Right lobe of liver (tissue), 6 donors: ENCODE results near the gene FSTL5. TPM values are rescaled to one million over a fixed set of nuclear protein-coding genes. Genes with fewer than 3 reads are reported as not detected.

Source experiments
- ATAC-seq, 4 donors: fragments of 200-7000 bp; cut with Tn5 transposase; one replicate each; pipeline ENCODE4 v1.9.1; 2020; ENCODE audit warnings: mild to moderate bottlenecking in 4 of 4, moderate library complexity in 4 of 4
- DNase-seq, 3 donors: peaks; one replicate each; pipeline ENCODE4 v3.0.0-alpha.2; 2020
- H3K27ac ChIP-seq, 3 donors: fragments of 200-600 bp; one replicate each; pipeline ENCODE4 v1.8.0; 2022
- H3K27me3 ChIP-seq, 2 donors: fragments of 200-600 bp; one replicate each; pipeline ENCODE4 v1.8.0; 2022
- H3K36me3 ChIP-seq, 4 donors: fragments of 200-600 bp; sonication (generic) in 1 of 4; one replicate each; pipeline versions ENCODE4 v1.5.1 to v1.8.0; 2017 to 2022; ENCODE audit warnings: control low read depth in 1 of 4
- H3K4me1 ChIP-seq, 4 donors: fragments of 200-600 bp; sonication (generic) in 1 of 4; one replicate each; pipeline versions ENCODE4 v1.5.1 to v1.8.0; 2017 to 2022; ENCODE audit warnings: control low read depth in 1 of 4
- H3K4me3 ChIP-seq, 3 donors: fragments of 200-600 bp; one replicate each; pipeline ENCODE4 v1.8.0; 2022
- H3K9me3 ChIP-seq, 4 donors: fragments of 200-600 bp; sonication (generic) in 1 of 4; one replicate each; pipeline versions ENCODE4 v1.5.1 to v1.8.0; 2017 to 2022; ENCODE audit warnings: control low read depth in 1 of 4
- POLR2A ChIP-seq: fragments of 450-650 bp; IDR thresholded peaks from one replicate; pipeline ENCODE4 v1.6.1; 2017; ENCODE audit warnings: antibody characterized with exemption, mild to moderate bottlenecking
- WGBS: methylation state at CpG from one replicate; pipeline ENCODE4 v1.1.6; 2018; ENCODE audit warnings: low coverage, low lambda C conversion rate; ENCODE audit not compliant: insufficient coverage; ENCODE audit errors: missing lambda C conversion rate; 5-methylcytosine and 5-hydroxymethylcytosine counted together
- intact Hi-C, 2 donors: fragments of 100-400 bp; cut with DNase I; formaldehyde crosslinking; loops; one replicate each; pipeline versions ENCODE4 v1.11.2 to v1.14.1; 2022
- total RNA-seq, 6 experiments: library from RNA; depleted of rRNA in 2 of 6; stranded (reverse); fragments of >200 nt in 2 of 6; fragmentation: NEBNext Ultra II Directional in 3 of 6; extraction: Animal tissue kit (Norgen Biotek cat#: 25700) in 3 of 6; gene quantifications; one replicate each; pipeline versions ENCODE4 v1.1.0 to v1.2.4, GENCODE V29; 2016 to 2023
- TF ChIP-seq, protein P1 (sequence below), 4 donors: fragments of 200-600 bp in 3 of 4; fragments of 450-650 bp in 1 of 4; IDR thresholded peaks; one replicate each; pipeline versions ENCODE4 v1.5.1 to v1.8.0; 2016 to 2022; ENCODE audit warnings: antibody characterized with exemption in 4 of 4, mild to moderate bottlenecking in 2 of 4
- donor health status: DM: no; HTN: yes; CAD: no.
- donor health status: DM: no; HTN: no; CAD: no.
- donor health status: DM: no; HTN: no; CAD: no.
- donor health status: DM: no; HTN: yes; CAD: no.
- donor health status: DM: no; HTN: yes; CAD: no.

The FSTL5 gene
- total RNA-seq, 6 experiments from 2014 or later, result 0.12 to 0.95 TPM; not detected in 4

DNA sequence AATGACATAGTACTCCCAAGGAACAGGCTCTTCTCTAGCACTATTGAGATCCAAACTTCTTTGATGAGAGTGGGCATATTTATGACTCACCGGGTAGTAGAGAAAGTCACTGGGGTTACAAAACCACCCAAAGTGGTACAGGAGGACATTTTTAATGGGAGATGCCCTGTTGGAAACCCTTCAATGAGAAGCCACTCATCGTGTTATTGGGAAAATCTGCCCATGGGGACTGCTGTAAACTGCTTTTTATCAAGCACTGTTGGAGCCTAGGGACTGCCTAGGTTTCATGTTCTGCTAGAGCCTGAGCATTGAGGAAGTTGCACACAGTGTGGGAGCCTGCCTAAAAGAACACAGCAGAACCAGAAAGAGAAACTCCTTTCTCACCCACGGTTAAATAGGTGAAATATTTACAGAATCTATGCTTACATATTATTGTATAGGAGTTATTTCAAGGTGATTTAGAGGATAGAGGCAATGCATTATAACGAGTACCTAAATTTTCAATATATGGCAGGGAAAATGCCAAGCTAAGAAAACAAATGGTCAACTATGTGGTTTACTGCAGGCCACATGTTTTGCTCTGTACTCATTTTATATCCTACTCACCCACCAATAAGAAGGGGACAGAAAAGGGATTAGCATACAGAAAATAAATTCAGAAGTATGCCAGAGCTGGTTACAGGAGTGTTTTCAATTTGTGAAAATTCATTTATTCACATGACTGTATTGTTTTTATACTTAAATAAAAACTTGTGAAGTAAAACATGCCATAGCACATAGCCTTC lies 559.1 kb downstream of the FSTL5 start:
- Histone ChIP-seq H3K4me3 (no peak overlapping the region), H3K36me3 (no peaks in the 10 kb centered on the region), H3K27me3 (no peaks in the 10 kb centered on the region), H3K27ac (no peak overlapping the region), H3K4me1 (no peaks in the 10 kb centered on the region), H3K9me3 (no peaks in the 10 kb centered on the region)
- WGBS, result 18% methylated on average over 4 of the region's 4 CpGs
- TF ChIP-seq POLR2A, result no peak
- TF ChIP-seq, protein P1, sequence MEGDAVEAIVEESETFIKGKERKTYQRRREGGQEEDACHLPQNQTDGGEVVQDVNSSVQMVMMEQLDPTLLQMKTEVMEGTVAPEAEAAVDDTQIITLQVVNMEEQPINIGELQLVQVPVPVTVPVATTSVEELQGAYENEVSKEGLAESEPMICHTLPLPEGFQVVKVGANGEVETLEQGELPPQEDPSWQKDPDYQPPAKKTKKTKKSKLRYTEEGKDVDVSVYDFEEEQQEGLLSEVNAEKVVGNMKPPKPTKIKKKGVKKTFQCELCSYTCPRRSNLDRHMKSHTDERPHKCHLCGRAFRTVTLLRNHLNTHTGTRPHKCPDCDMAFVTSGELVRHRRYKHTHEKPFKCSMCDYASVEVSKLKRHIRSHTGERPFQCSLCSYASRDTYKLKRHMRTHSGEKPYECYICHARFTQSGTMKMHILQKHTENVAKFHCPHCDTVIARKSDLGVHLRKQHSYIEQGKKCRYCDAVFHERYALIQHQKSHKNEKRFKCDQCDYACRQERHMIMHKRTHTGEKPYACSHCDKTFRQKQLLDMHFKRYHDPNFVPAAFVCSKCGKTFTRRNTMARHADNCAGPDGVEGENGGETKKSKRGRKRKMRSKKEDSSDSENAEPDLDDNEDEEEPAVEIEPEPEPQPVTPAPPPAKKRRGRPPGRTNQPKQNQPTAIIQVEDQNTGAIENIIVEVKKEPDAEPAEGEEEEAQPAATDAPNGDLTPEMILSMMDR (IDR thresholded peaks at IDR 0.05), result no peak
- ATAC-seq (peak in 1 of 4 donors; percentile 46), DNase-seq (no peak)
- intact Hi-C loops, result no loop called here

DNA sequence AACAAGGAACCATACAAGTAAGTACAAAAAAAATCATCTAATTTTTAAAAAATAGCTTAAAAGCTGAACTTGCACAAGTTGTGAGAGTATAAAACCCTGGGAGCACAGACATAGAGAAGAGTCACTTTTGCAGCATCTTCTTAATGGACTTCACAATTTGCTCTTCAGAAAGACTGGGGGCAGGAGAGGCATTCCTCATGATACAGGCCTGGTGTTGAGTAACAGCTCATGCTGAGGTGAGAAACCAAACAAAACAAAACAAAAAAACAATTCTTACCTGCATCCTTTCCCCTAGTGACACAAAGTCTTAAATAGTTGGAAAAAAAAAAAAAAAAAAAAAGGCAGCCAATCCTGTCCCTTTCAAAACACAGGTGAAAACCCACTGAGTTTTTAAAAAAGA lies 562.8 kb downstream of the FSTL5 start:
- H3K36me3 ChIP-seq, result no peaks in the 10 kb centered on the region
- TF ChIP-seq, protein P1 (IDR thresholded peaks at IDR 0.05), result no peak
- no peak for TF ChIP-seq POLR2A
- ATAC-seq, result no peak
- intact Hi-C loops, result no loop called here
- H3K4me3 ChIP-seq, result no peak overlapping the region
- H3K27ac ChIP-seq, result no peak overlapping the region
- no peaks in the 10 kb centered on the region for H3K4me1 ChIP-seq
- H3K9me3 ChIP-seq, result no peaks in the 10 kb centered on the region
- no peaks in the 10 kb centered on the region for H3K27me3 ChIP-seq
- no peak for DNase-seq

DNA sequence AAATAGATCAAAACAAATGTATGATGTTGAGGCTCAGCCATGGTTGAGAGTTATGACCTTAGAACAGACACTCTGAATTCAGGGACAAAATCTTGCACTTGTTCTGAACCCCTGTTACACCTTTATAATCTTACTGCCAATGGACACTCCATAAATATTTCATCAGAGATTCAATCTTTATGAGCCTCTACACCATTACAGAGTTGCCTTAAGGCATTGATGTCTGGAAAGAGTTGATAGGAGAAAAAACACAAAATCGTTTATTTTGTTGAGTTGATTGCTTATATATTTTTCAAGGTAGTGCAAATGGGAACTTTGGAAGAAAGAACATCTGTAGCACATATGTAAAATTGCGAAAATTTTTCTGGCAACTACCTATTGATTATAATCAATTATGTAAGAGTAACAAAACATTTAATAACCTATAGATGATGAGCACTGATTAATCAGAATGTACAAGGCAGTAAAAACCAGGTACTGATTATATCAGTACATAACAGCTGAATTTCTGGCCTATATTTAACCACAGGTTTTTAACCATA lies 568.5 kb downstream of the FSTL5 start:
- Histone ChIP-seq H3K9me3 (no peaks in the 10 kb centered on the region), H3K27ac (no peak overlapping the region), H3K4me1 (no peaks in the 10 kb centered on the region), H3K36me3 (no peaks in the 10 kb centered on the region), H3K4me3 (no peak overlapping the region), H3K27me3 (no peaks in the 10 kb centered on the region)
- intact Hi-C loops, result no loop called here
- DNase-seq, result no peak
- ATAC-seq, result no peak
- 58% methylated on average over 2 of the region's 2 CpGs for WGBS
- TF ChIP-seq, protein P1 (IDR thresholded peaks at IDR 0.05), result no peak
- TF ChIP-seq POLR2A, result no peak

DNA sequence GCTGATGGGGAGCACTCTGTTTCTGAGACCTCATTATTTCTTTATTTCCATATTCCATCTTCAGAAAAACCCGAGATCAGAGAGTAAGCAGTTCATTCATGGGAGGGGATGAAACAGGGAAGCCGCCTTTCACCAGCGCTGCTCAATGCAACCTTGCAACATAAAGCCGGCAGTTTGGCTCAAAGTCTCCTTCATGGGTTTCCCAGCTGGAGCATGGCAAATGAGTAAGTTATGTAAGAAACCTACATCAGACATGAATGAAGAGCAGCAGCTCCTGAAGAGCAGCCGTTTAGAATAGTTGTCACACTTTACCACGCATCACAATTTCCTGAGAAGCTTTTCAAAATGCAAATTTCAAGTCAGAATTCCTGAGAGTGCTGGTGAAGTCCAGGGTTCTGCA lies 578.8 kb downstream of the FSTL5 start:
- no peak for ATAC-seq
- no peak for DNase-seq
- 67% methylated on average over 6 of the region's 6 CpGs for WGBS
- Histone ChIP-seq H3K4me1 (no peaks in the 10 kb centered on the region), H3K27ac (no peak overlapping the region), H3K4me3 (no peak overlapping the region), H3K9me3 (no peaks in the 10 kb centered on the region), H3K27me3 (no peaks in the 10 kb centered on the region), H3K36me3 (no peaks in the 10 kb centered on the region)
- intact Hi-C loops, result no loop called here
- no peak for TF ChIP-seq POLR2A
- TF ChIP-seq, protein P1 (IDR thresholded peaks at IDR 0.05), result no peak
